HS-27A (cell line): ENCODE measurements around the gene GABRB1.
"Not testable (repeated sequence)": the region's sequence is repeated elsewhere in the genome, so short reads cannot be mapped to it uniquely, and the experiment has no call there.

ENCODE experiments used
- DNase-seq: peaks from one replicate; pipeline ENCODE4 v3.0.0-alpha.2; 2012; ENCODE audit warnings: low read depth, missing footprints

GABRB1 gene

DNA sequence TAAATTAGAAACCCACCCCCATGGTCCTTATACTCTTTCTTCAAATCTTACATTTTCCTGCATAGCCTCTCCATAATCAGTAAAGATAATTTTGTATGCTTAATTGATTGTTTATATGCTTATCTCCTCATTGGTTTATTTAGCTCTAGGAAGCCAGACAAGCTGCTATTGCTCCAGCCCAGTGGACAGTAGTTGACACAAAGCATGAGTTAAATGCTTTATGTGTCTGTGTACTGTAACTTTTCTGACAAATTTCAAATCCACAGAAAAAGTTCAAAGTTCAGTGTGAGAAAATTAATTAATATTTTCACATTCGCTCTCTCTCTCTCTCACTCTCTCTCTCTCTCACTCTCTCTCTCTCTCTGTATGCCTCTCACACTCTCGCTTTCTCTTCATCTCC is 181.7 kb downstream of the GABRB1 start:
- no peak for DNase-seq

DNA sequence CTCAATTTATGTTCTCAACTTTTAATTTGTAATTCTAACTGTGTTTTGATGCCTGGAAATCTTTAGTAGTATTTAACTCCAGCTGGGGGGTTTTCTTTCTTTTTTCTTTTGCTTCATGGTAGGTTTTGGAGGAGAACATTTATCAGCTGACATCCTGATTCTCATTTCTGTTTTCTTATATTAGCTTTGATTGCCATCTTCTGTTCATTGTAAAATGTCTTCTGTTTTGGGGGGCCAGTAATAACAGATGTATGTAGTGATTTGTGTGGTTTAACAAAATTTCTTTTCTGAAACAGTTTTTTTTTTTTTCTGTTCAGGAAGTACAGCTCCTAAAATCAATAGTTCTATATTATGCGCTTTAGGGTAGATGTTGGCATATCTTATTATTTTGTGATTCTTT is 182.2 kb downstream of the GABRB1 start:
- no peak for DNase-seq

DNA sequence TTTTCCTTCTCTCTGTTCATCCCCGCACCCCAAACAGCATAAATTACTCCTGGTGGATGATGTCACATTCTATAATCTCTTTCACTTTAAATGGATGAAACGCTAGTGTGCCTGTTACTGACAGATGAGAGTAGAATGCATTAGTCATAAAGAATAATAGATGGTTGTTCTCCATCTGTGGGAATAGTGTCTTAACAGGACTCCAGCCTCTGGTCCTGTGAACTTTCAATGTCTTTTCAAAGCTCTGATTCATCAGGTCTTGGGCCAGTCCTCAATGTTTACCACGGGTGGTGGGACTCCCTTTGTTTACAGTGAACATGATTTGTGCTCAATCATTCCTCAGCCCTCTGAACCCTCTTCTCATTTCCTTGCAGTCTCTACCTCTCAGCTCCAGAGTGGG is 182.6 kb downstream of the GABRB1 start:
- DNase-seq, result peak; percentile 81

DNA sequence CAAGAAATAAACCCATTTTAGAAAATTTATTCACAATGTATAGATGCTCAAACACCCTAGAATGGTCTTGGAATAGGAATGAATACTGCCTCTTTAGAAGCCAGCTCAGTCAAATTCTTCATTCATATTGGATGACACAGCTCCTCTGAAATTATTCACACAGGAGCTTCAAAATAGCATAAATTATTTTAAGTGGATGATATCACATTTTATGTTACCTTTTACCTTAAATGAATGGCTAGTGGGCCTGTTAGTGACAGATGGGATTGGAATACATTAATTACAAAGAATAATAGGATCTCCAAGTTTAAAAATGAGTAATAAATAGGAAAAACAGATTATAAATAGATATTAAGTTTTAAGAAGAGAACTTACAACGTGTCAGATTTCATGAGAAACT is 184.4 kb downstream of the GABRB1 start:
- DNase-seq, result no peak

DNA sequence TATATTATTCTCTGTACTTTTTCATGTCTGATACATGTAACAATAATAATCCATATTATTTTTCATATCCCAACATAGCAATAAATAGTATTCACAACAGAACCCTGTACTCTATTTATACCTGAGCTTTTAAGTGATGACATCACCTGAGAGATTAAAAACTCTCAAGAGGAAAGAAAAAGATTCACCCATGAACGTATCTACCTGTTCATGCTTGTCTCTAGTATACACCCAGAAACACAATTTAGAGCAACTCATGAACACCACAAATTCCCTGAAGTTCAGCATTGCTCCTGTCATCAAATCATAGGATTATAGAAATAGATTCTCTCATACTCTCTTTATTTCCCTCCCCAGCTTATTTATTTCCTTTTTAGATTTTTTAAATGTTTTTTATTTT is 185.9 kb downstream of the GABRB1 start:
- DNase-seq, result no peak

DNA sequence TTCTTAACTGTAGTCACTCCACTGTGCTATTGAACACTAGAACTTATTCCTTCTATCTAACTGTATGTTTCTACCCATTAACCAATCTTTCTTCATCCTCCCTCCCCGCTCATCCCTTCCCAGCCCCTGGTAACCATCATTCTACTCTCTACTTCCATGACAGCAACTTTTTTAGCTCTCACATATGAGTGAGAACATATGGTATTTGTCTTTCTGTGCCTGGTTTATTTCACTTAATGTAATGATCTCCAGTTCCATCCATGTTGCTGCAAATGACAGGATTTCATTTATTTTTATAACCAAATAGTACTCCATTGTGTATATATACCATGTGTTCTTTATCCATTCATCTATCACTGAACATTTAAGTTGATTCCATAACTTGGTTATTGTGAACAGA is 186.5 kb downstream of the GABRB1 start:
- no peak for DNase-seq

DNA sequence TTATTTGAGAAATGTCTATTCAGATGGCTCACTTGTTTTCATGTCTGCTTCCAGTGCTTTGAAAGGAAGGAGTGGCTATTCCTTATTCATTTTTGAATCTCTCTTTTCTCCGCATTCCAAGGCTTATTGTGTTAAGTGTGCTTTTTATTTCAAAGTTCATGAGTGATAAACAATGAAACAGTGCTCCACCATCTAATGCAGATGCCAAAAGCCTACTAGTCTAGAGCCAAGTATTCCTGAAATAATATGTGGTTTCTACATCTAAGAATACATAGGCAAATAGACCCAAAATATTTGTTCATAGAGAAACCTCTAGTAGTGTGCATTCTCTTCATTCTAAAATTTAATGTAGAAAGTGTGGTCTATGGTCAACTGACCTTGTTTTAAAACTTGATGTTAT is 187.3 kb downstream of the GABRB1 start:
- no peak for DNase-seq

DNA sequence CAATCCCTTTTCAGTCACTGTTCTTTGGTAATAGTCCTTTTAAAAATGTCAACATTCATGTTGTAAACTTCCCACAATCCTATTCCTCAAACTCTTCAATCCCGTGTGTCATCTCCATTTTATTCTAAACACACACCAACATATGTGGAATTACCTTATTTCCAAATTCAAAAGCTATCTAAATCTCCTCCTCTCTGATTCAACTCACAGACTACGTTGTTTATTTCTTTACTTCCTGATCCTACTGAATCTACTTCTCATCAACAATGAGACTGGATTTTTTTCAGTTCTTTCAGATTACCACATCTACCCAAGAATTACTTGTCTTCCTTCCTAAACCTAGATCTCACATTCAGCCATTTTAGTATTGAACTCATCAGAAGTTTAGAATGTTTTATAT is 188.2 kb downstream of the GABRB1 start:
- DNase-seq, result no peak

DNA sequence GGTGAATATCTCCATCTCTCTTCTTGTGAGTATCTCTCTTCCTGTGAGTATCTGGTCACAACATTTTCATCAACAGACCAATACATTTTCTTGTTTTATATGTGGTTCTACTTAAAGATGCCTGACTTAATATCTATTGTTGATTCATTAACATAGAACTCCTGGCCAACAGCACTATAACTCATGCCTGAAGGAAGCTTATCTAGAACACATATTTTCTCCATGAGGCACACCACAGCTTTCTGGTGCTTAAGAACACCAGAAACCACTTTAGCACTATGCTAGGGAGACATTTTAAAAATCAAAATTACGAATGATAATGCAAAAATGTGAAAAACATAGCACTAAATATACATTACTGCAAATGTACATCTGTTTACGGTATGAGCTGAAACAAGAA is 190.4 kb downstream of the GABRB1 start:
- no peak for DNase-seq

DNA sequence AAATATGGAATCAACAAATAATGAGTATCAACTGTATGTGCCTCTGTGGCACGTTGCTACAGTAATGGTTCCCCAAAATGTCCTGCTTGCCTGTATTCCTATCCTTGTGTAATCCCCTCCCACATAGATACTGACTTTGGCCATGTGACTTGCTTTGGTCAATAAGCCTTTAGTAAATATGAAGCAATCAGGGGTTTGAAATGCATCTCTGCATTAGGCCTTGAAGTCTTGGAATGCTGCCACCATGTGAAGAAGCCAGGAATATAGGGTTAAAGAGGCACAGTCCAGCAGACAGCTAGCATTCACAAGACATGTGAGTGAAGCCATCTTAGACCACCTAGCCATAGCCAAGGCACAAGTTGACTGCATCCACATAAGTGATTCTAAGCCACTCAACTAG is 190.9 kb downstream of the GABRB1 start:
- no peak for DNase-seq

DNA sequence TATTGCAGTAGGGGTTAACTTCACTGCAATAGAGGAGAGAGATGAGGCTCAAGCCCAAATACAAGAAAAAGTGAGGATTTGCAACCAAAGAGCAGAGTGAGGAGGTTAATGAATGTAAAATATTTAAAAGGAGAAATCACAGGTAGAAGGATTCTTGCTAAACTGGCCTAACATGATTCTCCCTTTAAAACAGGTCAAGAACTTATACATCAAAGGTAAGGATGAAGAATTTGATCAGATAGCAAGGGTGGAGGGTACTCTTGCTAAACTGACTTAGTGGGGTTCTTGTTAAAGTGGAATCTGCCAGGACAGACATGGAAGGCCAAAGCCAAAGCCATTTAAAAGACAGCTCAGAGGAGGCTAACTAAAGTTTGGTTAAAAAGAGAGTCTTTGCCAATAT is 193.0 kb downstream of the GABRB1 start:
- DNase-seq, result no peak

DNA sequence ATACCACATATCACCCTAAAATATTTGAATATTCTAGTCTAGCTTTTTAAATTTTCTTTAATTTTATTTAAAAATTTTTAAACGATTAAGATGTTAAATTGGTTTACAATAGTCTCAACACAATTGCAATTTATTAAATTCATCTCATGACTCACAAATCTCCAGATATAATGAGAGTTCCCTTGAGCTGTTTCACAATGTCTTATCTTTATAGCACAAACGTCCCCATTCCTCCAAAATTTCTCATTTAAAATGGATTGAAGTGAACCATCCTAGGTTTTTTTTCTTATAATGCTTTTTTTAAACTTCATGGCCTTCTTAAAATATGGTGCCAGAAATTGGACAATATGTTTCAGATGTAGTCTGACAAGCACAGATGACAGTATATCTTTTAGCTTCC is 204.4 kb downstream of the GABRB1 start:
- DNase-seq, result no peak

DNA sequence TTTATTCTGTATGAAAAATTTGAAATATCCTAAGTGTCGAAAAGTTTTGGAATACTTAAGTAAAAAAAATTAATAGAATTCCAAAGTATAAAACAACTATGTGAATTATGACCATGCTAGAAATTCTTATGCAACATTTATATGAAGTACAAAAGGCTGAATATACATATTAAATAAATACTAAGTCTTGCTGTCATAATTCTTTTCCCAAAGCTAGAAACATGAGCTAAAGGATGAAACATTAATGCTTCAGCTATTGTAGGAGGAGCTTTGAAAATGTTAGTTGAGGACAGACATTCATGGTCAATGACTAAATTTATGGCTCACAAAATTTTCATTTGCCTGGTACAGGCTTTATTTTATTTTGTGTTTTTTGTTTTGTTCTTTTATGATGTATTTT is 207.3 kb downstream of the GABRB1 start:
- no peak for DNase-seq

DNA sequence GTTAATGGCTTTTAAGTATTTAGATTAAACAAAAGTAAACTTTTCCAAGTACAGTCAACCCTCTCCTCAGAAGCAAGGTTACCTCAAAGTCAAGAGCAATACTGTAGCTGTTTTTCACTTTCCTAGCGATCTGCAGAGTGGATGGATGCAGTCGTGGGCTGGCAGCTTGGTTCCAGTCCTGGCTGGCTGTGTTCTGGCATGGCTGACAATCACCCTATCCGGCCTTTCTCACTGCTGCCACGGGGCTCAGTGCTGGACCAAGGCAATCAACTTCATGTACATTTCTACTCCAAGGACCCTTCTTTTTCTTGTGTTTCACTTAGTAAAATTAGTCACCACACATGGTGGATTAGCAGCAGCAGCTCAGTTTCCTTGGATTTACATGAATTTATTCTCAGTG is 208.3 kb downstream of the GABRB1 start:
- DNase-seq, result no peak

DNA sequence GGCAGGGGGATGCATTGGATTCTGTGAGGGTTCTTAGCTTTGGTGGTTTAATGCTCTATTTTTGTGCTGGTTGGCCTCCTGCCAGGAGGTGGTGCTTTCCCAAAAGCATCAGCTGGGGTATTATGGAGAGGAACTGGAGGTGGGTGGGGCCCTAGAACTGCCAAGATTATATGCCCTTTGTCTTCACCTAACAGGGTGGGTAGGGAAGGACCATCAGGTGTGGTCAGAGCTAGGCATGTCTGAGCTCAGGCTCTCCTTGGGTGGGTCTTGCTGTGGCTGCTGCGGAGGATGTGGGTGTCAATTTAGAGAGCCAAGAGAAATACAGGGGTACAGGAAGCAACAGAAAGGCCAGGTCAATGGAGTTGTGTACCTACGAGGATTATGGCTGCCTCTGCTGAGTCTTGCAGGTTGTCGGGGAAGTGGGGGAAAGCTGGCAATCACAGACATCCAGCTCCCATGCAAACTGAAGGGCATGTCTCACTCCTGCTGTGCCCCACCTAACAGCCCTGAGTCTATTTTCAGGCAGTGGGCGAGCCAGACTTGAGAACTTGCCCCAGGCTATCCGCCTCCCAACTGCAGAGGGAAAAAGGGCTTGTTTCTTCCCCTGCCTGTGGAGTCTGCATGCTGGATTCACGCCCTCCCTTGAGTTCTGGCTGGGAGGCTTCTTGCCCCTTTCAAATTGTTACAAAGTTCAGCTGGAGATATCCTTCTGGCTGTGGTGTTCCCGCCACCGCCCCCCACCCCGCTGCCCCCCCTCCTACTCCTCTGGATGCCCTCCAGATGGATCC is 220.2 kb downstream of the GABRB1 start:
- DNase-seq, result no peak

DNA sequence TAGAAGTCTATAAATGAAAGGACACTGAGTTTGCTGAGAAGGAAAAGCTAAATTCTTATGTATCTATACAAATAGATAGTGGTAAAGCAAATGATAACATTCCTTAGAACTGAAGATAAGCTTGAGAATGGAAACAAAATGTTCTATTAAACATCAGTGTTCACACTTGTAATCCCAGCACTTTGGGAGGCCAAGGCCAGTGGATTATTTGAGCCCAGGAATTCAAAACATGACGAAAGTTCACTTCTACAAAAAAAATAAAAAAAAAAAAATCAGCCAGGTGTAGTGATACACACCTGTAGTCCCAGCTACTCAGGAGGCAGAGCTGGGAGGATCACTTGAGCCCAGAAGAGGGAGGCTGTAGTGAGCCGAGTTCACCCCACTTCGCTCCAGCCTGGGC is 232.4 kb downstream of the GABRB1 start:
- DNase-seq, result no peak

DNA sequence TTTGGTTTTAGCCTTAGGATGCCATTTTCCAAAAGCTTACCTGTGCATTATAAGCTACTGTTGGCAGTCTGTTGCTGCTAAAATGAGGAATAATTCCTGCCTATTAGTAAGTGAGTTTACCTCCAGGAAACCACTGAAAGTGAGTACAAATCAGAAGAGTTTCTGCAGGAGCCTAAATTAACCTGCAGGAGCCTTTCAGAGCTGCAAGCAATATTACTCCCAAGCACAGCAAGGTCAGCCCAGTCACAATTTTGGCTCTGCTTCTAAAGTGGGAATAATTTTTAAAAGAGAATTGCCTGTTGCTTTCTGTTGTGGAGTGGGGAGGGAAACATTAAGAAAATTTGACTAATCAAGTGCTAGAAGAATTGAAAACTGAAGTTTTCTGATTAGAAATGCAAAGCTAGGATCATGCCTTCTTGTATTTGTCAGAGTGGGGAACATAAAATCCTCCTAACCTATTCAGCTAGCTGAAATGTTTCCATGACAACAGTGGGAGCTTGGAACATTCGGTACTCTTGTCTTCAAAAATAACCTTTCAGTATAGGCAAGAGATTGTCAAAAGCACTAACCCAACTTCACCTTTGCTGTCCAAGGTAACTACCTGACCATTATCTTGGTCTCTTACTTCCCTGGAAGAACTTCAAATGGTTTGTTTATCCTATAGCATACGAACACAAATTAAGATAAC is 239.0 kb downstream of the GABRB1 start:
- DNase-seq, result no peak

DNA sequence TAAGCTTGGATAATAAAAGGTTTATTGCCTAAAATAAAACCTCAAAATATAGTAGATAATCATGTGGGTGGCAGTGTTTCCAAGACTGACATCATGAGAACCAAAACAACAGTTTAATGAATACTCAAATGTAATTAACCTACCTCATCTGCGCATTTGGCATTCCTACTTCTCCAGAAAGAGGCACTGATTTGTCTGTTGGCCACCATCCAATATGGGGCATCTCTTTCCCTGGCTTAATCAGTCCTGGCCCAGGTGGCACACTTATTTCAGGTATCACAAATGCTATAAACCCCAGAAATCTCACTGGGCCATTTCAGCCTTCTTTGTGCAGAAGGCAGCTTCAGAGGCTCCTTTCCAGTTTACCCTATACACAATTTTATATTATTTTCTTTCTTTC is 239.9 kb downstream of the GABRB1 start:
- DNase-seq, result no peak

DNA sequence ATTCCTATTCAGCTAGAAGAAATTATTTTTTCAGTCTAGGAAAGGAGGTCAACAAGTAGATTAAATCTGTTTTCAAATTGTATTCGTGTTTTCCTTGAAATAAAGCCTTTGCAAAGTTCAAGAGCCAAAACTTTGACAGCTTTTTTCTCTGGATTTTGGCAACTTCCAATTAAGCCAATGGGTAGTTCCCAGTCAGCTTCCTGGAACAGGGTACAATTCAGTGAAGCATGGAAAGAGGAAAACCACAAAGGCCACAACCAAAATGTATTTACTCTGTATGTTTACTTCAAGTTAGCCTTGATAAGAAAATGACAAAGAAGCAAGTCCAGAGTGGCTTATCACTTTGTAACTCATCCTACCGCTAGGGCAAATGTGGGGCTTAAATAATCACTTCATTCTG is 243.5 kb downstream of the GABRB1 start:
- no peak for DNase-seq

DNA sequence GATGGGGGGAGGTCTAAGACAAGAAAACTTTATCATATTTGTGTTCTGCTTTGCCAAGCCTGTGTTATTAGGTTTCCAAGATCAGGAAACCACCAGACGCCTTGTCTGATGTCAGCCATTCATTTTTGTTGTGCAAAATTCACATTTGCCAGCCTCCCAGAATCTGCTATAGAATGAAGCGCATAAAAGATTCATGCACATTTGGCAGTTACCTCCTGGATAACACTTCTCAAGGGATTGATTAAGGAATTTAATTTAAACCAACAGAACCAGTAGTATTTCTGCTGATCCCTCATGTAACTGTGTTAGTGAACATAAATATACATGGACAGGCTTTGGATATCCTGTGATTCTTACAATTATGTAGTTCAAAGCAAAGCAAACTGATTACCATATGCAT is 244.2 kb downstream of the GABRB1 start:
- no peak for DNase-seq

DNA sequence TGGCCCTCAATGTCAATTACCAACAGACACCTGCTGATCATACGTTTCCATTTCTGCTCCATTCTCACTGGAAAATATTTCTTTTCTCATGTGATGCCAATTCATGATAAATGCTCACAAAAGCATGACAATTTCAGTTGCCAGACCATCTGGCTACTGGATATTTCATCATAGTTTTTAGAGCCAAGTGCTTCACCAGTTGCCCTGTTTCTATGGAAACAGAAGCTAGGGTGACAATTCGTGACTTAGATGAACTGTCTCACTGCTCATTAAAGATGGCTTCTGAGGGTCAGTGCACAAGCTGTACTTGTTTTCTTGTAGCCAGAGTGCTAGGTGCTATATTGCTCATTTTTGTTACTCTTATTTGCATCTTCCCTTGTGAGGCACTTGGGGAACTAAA is 247.3 kb downstream of the GABRB1 start:
- DNase-seq, result no peak

DNA sequence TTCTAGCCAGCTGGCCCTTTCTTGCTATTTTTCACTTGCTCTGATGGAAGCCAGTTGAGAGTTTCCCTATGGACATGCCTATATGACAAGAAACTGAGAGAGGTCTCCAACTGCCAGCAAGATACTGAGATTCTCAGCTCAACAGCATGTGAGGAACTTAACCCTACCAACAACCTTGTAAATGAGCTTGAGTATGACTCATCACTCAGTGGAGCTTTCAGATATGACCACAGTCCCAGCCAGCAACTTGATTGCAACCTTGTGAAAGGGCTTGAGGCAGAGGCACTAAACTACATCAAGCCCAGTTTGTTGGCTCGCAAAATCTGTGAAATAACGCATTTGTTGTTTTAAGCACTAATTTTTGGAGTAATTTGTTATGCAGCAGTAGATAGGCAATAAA is 256.4 kb downstream of the GABRB1 start:
- DNase-seq, result peak; percentile 20

DNA sequence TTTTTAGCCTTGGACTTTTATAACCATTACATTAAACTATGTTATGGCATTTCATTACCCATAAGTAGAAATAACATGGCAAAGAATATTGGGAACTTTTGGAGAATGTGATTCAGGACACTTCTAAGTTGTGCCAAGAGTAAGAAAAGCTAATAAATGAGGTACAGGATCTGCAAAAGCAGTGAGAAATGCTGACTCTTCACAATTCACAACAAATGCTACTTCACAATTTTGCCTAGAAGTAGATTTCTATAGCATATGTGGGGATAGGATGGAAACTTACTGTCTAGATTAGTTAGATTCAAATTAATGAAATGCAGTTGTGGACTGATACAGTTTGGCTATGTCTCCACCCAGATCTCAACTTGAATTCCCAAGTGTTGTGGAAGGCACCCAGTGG is 258.4 kb downstream of the GABRB1 start:
- DNase-seq, result no peak

DNA sequence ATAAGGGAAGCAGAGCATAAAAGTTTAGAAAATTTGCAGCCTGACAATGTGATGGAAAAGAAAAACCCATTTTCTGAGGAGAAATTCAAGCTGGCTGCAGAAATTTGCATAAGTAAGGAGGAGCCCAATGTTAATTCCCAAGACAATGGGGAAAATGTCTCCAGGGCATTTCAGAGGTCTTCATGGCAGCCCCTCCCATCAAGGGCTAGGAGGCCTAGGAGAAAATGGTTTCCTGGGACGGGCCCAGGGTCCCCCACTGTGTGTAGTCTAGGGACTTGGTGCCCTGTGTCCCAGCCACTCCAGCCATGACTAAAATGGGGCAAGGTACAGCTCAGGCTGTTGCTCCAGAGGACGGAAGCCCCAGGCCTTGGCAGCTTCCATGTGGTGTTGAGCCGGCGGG is 259.5 kb downstream of the GABRB1 start:
- DNase-seq, result not testable (repeated sequence)
